HFFc6 (cell line): ENCODE measurements around the gene PAF1. TPM values are rescaled to one million over a fixed set of nuclear protein-coding genes. Genes with fewer than 3 reads are reported as not detected.

Source experiments
- DNase-seq: peaks from one replicate; pipeline ENCODE4 v3.0.0-alpha.2; 2018
- H3K27ac Mint-ChIP-seq: 2 replicates; pipeline ENCODE4 v1.8.0; 2020; ENCODE audit warnings: mild to moderate bottlenecking, mixed read lengths
- H3K27me3 Mint-ChIP-seq: 2 replicates; pipeline ENCODE4 v1.8.0; 2021; ENCODE audit warnings: mild to moderate bottlenecking, moderate library complexity, mixed read lengths; ENCODE audit not compliant: insufficient read depth
- H3K36me3 Mint-ChIP-seq: 2 replicates; pipeline ENCODE4 v1.8.0; 2021; ENCODE audit warnings: low read depth, mixed read lengths
- H3K4me1 Mint-ChIP-seq: 2 replicates; pipeline ENCODE4 v1.8.0; 2020; ENCODE audit warnings: low read depth, mixed read lengths
- H3K4me3 Mint-ChIP-seq: 2 replicates; pipeline ENCODE4 v1.8.0; 2020; ENCODE audit warnings: mild to moderate bottlenecking, moderate library complexity, mixed read lengths
- H3K9me3 Mint-ChIP-seq: 2 replicates; pipeline ENCODE4 v1.8.0; 2020; ENCODE audit warnings: mild to moderate bottlenecking, mixed read lengths
- CTCF ChIP-seq: fragments of 200-600 bp; sonication (generic); IDR thresholded peaks from 2 replicates; pipeline ENCODE4 v1.5.0; 2021; ENCODE audit warnings: antibody characterized with exemption, mild to moderate bottlenecking
- total RNA-seq, 6 experiments: library from RNA; stranded (reverse); fragmentation: NEBNext Ultra II Directional; extraction: Animal tissue kit (Norgen Biotek cat#: 25700); gene quantifications; 2 replicates in 1 of 6; 3 replicates in 5 of 6; pipeline ENCODE4 v1.2.3, GENCODE V29; 2021

PAF1 gene
- total RNA-seq, 6 experiments from 2014 or later: 46.8 to 70.0 (median 60.6) TPM

DNA sequence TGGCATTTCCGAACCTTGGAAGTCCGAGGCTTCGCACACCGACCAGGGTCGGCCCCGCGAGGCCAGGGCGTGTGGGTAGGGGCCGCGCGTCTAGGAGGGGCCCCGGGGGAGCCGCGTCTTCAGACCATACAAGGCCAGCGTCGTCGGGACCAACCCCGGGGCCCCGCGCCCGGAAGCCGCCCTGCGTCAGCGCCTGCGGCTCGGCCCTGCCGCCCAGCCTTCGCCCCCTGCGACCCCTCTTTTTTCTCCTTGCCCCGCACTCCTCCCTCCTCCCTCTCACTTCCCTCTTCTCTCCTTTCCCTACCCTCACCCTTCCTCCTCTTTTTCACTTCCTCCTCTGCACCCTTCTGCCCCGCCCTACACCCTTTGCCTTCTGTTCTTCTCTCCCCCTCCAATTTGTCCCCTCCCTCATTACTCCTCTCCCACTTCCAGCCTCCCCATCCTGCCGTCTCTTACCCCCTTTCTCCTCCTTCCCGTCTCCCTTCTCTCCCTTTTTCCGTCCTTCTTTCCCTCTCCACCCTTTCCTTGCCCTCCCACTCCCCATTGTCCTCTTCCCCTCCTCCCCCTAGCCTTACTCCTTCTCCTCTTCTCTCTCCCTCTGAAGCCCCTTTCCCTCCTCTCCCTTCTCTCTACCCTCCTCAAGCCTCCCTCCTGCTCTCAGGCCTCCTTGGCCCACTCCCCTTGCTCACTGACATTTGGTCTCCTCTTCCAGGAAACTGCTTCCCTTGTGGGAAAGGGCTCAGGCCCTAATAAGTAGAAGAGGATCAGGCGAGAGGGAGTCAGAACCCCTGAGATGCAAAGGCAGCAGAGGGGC, 19.3 kb upstream of the PAF1 start:
- peaks cover 57% of the 10 kb centered on the region for H3K27me3 Mint-ChIP-seq
- no peak for TF ChIP-seq CTCF
- peak overlapping the region; percentile 92 for H3K4me3 Mint-ChIP-seq
- DNase-seq: no peak
- peaks cover 28% of the 10 kb centered on the region for H3K36me3 Mint-ChIP-seq
- peaks cover 60% of the 10 kb centered on the region for H3K4me1 Mint-ChIP-seq
- H3K9me3 Mint-ChIP-seq: peaks cover 23% of the 10 kb centered on the region
- H3K27ac Mint-ChIP-seq: peak overlapping the region; percentile 91

DNA sequence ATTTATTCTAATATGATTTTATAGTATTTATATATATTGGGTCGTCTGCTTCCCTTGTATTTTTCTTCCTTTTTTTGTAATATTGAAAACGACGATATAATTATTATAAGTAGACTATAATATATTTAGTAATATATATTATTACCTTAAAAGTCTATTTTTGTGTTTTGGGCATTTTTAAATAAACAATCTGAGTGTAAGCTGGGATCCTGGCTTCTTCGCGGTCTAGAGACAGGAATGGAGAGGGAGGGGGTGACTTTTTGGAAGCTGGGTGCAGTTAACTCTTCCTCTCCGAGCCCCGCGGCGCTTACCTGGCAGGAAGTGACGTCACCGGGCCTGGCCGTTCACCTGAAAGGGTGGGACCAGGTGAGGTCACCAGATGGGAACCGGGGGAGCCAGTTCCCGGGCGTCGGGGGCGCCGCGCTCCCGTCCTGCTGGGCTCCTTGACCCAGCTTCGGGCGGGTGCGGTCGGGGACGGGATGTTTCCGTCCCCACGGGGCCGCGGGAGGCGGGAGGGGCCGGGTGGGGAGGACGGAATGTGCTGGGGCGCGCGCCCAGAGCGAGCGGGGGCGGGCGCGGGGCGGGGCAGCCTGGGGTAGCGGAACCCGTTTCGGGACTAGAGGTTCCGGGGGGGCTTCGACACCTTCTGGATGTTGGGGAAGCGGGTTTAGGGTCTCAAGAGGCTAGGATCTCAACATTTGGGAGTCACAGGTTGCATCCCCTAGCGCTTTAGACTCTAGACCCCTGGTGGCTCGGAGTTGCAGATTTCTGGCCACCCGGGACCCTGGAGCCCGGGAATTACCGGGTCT, 18.5 kb upstream of the PAF1 start:
- TF ChIP-seq CTCF: peak; percentile 41
- Mint-ChIP-seq H3K4me1 (peaks cover 52% of the 10 kb centered on the region), H3K9me3 (peaks cover 23% of the 10 kb centered on the region), H3K27ac (peak overlapping the region; percentile 91), H3K4me3 (peak overlapping the region; percentile 92), H3K36me3 (peaks cover 25% of the 10 kb centered on the region), H3K27me3 (peaks cover 57% of the 10 kb centered on the region)
- DNase-seq: peak; percentile 47

GRCh38 chr19:39408392-39409207, 17.7 kb upstream of the PAF1 start:
- Mint-ChIP-seq H3K36me3 (peaks cover 21% of the 10 kb centered on the region), H3K27ac (peak overlapping the region; percentile 91), H3K4me1 (peaks cover 49% of the 10 kb centered on the region), H3K27me3 (peaks cover 54% of the 10 kb centered on the region), H3K9me3 (peaks cover 23% of the 10 kb centered on the region), H3K4me3 (peak overlapping the region; percentile 92)
- DNase-seq: peak; percentile 53
- no peak for TF ChIP-seq CTCF

DNA sequence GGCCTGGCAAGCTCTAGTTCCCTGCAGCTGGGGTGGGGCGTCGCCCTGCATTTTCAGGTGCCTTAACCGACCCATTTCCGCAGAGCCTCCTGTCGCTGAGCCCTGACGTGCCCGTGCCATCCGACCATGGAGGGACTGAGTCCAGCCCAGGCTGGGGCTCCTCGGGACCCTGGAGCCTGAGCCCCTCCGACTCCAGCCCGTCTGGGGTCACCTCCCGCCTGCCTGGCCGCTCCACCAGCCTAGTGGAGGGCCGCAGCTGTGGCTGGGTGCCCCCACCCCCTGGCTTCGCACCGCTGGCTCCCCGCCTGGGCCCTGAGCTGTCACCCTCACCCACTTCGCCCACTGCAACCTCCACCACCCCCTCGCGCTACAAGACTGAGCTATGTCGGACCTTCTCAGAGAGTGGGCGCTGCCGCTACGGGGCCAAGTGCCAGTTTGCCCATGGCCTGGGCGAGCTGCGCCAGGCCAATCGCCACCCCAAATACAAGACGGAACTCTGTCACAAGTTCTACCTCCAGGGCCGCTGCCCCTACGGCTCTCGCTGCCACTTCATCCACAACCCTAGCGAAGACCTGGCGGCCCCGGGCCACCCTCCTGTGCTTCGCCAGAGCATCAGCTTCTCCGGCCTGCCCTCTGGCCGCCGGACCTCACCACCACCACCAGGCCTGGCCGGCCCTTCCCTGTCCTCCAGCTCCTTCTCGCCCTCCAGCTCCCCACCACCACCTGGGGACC, 16.9 kb upstream of the PAF1 start:
- peak; percentile 40 for DNase-seq
- peaks cover 21% of the 10 kb centered on the region for H3K36me3 Mint-ChIP-seq
- peaks cover 50% of the 10 kb centered on the region for H3K4me1 Mint-ChIP-seq

More for the DNA sequence above, 16.9 kb upstream of the PAF1 start:
- H3K9me3 Mint-ChIP-seq: peaks cover 23% of the 10 kb centered on the region
- peak overlapping the region; percentile 91 for H3K27ac Mint-ChIP-seq
- TF ChIP-seq CTCF: no peak
- peak overlapping the region; percentile 92 for H3K4me3 Mint-ChIP-seq
- H3K27me3 Mint-ChIP-seq: peaks cover 52% of the 10 kb centered on the region
